Activated naive CD4-positive, alpha-beta T cell treated with Interleukin-2 at 50 U/mL for 16 hours (primary cell): ENCODE results near the gene ACY1.
A peak's percentile ranks its signal among the peaks of the same experiment; 100 is the strongest.

Source experiments
- DNase-seq: peaks from one replicate; pipeline ENCODE4 v3.0.0-alpha.2; 2020

Gene ACY1

DNA sequence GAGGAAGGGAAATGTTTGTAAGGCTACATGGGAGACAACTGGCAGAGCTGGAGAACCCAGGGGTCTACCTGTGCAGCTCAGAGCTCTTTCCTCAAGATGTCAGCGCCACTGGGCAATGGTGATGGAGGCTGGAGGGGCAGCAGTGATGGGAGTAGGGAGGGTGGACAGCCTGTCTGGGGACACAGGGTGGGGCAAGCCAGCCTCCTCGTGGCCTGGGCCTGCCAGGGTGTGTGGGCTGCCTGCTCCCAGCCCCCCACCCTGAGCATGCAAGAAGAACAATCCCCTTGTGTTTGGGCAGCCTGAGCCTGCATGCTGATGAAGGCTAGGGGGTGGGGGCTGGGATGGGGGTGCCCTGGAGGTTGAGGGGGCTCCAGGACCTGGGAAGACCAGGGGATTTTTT is 17.3 kb upstream of the ACY1 start:
- DNase-seq = no peak

DNA sequence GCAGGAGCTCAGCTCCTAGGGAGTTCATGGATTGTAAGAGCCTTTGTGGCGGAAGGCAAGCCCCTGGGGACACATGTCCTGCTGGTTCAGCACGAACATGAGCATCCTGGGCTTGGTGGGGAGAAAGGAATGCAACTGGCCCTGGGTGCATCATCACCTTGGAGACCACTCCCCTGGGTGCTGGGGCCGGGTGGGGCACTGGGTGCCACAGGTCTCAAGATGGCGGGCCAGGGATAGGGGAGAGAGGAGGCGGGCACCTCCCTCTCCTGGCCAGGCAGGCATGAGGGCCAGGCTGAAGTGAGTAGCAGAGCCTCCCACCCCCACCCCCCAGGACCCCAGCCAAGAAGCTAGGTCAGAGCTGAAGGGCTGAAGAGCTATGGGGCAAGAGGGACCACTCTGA is 16.8 kb upstream of the ACY1 start:
- no peak for DNase-seq

DNA sequence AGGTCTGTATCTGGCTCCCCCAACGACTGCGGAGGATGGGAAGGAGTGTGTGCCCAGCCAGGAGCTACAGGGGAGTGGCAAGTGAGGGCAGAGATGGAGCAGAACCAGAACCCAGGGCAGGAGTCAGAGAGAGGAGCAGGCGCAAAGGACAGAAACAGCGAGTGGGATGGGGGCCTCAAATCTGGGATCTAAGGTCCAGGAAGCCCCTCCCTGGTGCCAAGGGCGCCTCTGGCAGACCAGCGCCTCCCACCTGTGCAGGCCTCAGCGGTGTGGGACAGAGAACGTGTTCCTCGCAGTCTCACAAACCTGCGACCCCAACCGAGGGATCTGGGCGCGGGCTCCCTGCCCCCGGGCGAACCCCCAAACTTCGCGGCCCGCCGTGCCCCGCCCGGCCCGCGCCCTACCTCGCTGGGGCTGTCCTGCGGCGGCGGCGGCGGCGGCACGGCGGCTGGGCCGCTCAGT is 16.4 kb upstream of the ACY1 start:
- no peak for DNase-seq

DNA sequence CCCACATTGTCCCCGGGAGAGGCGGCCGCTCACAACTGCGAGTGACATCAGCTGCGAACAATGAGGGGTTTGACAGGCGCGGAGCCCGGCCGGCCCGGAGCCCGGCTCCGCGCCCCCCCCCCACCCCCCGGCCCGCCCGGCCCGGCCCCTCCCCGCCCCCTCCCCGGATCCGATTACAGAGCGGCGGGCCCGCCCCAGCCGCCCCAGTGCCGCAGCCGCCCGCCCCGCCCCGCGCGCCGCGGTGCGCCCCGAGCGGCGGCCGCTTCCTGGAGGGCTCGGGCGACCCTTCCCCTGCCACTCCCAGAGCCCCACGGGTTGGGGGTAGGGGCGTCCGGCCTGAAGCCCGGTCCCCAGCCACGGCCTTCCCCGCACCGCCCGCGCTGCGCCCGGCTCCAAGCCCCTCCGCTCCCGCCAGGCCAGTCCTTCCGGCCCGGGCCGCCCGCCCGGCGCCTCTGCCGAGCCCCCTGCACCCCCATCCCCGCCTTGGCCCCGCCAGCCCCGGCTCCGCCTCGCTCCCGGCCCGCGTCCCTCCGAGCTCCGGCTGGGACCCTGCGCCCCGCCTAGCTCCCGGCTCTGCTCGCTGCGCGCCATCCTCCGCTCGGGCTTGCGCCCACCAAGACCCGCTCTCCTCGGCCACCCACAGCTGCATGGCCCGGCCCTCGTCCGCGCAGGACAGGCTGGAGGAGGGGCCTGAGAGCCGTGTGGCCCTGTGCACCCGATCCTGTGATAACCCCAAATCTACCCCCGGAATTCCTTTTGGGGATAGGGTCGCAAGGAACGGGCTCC is 15.8 kb upstream of the ACY1 start, which contains the start of gene PCBP4:
Gene PCBP4 (minus strand): TSS at position 71 of the 786 bp plus-strand sequence. CDS start 6,214 bp downstream, outside the sequence.
- DNase-seq = peak; percentile 39

DNA sequence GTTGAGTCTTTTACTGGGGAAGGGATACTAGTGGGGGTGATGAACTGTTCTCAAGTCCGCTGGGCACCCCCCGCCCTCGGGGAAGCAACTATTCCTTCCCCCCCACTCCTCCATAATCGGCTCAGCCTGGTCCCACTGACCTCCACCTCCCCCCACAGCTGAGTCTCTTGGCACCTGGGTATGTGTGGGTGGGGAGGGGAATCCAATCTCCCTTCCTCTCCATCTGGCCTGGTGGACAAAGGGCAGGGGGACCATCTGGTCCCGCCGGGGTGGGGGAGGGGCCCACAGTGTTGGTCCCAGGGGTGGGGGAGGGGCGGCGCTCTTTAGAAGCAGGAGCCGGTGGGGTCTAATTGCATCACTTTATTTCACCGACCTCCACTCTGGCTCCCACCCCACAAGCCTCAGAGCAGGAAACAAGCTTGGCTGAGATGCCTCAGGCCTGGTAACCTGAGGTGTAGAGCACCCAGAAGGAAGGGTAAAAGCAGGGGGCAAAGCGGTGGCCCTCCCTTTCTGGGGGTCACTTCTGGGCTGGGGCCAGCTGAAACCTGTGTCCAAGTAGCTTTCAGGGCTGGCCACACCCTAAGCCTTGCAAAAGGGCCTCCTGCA is 15.1 kb upstream of the ACY1 start:
- DNase-seq = no peak

DNA sequence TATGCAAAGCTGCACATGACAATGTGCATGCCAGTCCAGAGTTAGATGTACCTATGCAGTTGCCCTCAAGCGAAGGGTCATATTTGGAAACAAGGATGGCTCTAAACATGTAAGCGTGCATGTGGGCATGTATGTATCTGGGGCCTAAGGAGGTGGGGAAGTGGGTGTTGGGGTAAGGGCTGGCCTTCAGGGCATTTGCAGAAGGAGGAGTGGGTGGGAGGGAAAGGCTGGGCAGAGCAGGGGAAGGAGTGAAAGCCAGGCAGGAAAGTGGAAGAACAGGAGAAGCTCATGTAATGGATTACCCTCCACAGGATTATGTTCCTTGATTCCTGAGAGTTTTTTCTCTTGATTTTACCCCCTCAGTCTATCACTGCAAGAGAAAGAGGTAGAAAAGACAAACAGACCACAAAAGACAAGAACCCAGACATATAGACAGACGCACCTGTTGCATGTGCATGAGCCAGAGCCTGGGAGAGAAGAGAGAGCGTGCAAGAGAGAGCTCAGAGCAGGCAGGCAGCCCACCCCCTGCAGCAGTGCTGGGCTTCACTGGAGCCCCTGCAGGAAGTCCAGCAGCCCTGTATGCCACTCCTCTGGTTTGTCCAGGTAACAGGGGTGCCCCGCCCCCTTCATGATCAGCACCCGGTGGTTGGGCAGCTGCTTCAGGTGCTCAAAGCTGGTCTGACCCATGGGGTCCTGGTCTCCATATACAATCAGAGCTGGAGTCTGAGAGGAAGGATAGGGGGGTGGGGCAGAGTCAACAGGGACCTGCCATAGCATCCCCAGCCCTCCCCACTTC is 14.3 kb upstream of the ACY1 start:
- no peak for DNase-seq

DNA sequence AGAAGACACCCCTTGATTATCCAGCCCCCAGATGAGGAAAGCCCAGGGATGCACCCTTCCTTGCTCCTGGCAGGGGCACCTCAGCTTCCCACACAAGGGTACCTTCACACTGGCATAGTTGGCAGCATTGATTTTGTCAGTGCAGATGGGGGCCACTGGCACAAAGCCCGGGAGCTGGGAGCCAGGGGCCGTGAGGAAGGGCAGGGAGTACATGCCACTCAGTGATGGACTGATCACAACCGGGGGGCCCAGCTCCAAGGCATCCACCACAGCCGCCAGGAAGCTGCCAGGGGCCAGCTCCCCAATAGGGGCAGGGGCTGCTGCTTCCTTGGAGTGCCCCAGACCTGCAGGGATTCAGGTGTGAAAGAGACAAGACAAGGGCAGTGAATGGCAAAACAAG is 13.5 kb upstream of the ACY1 start:
- DNase-seq = no peak

DNA sequence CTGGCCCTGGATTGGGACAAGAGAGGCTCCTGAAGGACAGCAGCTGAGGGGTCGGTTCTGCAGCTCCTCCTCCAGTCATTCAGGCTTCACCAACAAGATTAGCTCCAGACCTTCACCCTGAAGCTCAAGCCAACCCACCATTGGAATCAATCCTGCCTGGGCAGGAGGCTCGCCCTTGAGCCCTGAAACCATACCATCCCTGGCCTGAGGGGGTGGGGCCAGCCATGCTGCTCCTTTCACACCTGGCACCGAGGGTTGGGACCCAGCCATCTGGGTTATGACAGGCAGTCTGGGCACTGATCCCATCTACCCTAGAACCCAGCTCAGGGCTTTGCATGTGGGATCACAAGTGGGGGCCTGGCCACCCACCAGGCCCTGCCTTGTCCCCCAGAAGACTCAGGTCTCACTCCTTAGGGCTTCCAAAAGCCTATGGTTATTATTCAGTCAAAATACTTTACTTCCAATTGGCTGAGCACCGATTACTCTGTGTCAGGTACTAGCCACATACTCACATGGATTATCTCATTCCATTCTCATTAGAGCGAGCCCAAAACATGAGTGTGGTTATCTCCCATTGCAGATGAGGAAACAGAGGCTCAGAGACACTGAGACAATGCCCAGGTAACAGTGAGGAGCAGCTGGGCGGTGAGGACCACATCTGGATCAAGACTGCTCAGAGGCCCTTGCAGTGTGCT is 12.6 kb upstream of the ACY1 start:
- DNase-seq = no peak

DNA sequence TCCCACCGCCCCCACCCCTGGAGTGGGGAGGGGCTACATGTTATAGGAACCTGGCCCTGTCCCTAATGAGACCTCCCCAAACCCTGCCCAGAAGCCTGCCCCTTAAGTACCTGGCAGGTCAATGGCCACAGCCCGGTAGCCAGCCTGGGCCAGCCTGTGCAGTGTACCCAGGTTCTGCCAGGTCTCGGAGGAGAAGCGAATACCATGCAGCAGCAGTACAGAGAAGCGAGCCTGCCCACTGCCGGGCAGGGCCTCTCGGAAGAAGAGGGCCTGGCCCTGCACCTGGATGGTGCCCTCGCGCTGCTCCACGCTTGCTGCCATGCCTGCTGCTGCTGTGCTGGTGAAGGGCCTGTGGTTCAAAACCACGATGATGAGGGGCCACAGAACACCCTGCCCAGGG is 12.0 kb upstream of the ACY1 start:
- DNase-seq = no peak

DNA sequence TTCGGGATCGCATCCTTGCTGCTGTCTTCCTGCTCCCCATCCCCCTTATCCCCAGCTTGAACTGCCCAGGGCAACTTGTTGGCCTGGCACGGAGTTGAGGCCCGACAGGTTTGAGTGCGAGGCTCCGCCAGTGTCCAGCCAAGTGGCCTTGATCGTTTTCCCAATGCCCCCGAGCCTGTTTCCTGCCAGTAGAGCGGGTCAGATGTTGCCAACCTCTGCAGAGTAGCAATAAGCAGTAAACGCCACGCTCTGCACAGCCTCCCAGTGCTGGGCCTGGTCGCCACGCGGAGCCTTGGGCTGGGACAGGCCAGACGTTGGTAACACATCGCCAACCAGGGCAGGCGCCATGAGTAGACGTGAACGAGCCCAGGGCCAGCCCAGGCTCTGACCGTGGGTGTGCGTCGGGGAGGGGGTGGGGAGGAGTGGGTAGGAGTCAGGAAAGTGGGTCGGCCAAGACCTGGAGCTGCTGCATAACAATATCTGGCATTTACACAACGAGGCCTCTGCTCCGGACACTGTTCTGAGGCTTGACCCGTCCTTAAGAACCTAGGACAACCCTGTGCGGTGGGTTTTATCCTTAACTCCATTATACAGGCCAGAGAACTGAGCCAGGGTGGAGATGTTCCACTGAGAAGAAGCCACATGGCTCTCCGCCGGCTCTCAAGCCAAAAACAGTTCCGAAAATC is 8.9 kb upstream of the ACY1 start:
- DNase-seq = no peak

DNA sequence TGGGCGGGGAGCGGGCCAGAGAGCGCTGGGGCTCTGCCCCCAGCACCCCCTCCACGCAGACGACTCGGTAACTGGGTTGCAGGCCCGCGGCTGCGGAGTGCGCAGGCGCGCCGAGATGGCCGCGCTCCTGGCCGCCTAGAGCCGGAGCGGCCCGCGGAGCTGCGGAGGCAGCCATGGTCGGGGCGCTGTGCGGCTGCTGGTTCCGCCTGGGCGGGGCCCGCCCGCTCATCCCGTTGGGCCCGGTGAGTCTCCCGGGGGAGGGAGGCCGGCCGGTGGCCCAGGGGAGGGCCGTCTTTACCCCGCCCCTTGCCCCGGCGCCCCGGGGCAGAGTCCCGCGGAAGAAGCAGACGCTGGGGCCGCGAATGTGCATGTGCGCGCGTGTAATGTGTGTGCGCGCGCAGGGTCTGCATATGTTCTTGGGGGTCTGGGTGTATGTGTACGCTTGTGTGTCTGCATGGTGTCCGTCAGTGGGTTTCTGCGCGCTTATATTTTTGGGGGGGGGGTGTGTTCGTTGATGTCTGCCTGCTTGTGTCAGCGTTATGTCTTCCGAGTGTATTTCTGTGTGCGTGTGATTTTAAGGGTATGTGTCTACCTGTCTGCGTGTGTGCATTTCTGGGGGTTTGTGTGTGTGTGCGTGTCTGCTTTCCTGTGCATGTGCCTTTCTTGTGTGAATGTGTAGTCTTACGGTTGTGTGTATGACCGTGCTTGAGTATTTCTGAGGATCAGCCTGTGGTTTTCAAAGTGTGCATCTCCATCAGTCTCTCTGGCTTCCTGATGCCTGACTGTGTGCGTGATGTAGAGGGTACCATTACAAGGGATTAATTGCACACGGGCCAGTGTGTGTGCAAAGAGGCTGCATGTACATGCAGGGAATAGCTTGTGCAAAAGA is 8.1 kb upstream of the ACY1 start, which contains the start of gene ABHD14A:
Gene ABHD14A (plus strand): TSS at position 102 of the 889 bp plus-strand sequence. CDS start 72 bp downstream, at position 174.
- peak; percentile 75 for DNase-seq

DNA sequence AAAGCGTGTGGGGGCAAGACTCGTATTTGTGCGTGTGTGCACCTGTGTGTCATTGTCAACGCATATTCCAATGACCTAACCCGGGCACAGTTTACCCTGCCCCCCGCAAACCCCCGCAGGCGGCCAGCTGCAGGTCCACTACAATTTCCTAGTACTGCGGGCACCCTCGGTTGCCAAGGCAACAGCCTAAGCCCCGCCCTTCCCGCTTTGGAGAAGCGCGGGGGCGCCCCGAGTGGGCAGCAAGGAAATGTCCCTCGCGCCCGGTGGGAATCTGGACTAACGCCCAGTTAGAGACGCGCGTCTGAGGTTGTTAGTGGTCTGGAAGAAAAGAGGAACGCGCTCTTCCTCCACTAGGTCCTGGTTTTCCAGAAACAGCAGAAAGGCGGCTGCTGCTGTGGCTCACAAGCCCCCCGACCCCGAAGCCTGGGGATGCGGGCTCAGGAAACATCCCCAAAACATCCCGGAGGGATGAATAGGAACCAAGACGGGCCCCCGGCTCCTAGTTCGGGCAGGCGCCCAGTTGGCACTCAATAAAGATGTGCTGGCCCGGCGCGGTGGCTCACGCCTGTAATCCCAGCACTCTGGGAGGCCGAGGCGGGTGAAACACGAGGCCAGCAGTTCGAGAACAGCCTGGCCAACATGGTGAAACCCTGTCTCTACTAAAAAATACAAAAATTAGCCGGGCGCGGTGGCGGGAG is 7.3 kb upstream of the ACY1 start:
- DNase-seq = no peak

DNA sequence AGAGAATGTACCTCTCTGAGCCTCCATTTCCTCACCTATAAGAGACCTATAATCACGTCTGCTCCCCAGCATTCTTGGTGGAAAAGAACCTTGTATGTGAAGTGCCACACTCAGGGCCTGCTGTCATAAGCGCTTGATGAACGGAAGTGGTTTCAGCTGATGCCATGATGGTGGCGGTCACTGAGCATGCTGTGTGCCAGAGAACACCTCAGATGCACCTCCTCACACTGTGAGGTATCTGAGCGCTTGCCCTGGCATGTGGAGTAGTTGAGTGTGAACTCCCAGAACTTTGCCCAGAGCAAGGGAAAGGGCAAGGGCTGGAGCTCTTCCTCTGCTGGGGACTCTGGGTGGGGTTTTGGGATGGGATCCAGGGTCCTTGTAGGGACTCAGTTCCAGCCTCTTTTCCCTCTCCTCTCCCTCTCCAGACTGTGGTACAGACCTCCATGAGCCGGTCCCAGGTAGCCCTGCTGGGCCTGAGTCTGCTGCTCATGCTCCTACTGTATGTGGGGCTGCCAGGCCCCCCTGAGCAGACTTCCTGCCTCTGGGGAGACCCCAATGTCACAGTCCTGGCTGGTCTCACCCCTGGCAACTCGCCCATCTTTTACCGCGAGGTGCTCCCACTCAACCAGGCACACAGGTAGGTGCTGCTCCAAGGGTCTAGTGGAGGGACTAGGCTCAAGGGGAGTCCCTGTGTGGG is 5.7 kb upstream of the ACY1 start:
- peak; percentile 28 for DNase-seq

DNA sequence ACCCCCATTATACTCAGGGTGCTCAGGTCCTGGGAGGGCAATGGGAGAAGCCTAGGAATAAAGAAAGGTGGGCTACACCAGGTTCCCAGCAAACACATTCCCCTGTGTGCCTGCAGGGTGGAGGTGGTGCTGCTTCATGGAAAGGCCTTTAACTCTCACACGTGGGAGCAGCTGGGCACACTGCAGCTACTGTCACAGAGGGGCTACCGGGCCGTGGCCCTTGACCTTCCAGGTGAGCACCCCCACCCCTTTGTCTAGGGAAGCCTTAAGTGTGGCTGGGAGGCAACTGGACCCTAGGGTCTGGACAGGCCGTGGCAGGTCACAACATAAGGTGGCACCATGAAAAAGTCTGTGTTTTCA is 5.2 kb upstream of the ACY1 start:
- no peak for DNase-seq

DNA sequence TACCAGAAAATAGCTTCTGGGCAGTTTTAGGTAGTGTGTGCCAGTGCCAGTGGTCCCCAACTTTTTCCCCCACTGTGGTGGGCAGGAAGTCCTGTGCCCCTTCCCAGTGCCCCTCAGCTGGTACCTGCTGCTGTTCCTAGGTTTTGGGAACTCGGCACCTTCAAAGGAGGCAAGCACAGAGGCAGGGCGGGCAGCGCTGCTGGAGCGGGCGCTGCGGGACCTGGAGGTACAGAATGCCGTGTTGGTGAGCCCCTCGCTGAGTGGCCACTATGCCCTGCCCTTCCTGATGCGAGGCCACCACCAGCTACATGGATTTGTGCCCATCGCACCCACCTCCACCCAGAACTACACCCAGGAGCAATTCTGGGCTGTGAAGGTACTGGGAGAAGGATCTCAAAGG is 3.1 kb upstream of the ACY1 start:
- no peak for DNase-seq

DNA sequence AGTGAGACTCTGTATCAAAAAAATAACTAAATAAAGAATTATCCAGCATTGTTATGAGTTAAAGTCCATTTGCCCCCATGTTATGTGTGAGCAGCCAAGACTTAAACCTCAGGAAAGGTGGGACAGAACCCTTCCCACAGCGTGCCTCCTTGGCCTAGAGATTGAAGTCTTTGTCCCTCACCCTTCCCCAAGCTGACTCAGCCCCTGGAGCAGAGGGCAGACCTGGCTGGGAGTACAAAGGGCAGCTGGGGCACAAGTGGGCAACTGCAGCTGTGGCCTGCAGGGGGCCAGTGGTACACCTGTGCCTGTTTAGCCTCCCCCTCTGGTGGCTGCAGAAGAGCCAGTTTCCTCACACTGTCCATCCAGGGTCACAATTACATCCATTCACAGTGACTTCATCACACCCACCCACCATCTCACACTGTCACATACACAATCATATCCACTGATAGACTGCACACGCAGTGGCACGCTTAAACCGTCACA is 940 bp upstream of the ACY1 start:
- DNase-seq = peak; percentile 45

DNA sequence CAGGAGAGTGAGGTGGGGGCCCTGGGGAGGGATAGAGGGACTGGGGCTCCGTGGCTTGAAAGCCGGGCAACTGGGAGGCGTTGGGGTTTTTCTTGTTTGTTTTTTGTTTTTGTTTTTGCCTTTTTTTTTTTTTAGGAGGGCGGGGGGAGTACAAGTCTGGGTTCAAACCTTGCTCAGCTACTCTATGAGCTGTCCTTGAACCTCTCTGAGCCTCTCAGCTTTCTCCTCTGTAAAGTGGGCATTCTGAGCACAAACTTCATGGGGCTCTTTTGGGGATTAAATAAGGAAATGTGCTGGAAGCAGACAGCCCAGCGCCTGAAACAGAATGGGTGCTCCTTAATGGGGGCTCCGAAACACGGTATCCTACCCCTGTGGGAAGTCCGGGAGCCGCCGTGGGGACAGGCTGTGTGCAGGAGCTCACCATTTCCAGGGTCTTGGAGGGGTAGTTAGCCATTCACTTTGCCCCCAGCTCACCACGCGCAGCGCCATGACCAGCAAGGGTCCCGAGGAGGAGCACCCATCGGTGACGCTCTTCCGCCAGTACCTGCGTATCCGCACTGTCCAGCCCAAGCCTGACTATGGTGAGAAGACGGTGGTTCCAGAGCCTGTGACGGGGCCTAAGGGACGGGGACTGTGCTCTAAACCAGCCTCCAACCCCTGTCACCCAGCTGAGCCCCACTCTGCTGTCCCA is 388 bp downstream of the ACY1 start:
- no peak for DNase-seq

DNA sequence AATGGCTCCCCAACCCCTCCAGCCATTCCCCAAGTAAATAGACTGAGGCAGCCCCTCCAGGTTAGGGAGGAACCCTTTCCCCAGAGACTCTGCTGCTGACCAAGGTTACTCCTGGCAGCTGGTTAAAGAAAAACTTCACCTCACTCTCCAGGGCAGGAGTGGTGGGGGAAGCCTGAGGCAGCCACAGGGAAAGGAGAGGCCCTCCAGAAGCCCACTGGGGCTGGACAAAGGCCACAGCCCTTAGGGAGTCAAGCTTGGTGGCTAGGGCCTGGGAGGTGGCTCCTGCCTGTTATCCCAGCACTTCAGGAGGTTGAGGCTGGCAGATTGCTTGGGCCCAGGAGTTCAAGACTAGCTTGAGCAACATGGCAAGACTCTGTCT is 923 bp downstream of the ACY1 start:
- no peak for DNase-seq

DNA sequence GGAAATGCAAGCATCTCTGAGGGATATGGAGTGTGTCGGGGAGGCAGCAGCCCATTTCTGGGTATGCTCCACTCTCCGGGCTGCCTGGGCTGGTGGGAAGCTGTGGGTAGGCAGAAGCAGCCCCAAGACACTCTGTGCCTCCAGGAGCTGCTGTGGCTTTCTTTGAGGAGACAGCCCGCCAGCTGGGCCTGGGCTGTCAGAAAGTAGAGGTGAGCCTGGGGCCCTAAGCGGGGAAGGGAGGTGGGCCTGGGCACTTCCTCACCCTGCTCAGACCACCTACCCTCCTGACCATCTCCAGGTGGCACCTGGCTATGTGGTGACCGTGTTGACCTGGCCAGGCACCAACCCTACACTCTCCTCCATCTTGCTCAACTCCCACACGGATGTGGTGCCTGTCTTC is 1.7 kb downstream of the ACY1 start:
- DNase-seq = no peak
